ENCODE data around the gene PDE4D. TPM values are rescaled to one million over a fixed set of nuclear protein-coding genes. Genes with fewer than 3 reads are reported as not detected.
"Not testable (repeated sequence)": the region's sequence is repeated elsewhere in the genome, so short reads cannot be mapped to it uniquely, and the experiment has no call there.

PDE4D gene
- total RNA-seq, 1 donor from 2014 or later, result 2.3 TPM

- H3K9me3 ChIP-seq (ENCODE audit: low read depth), result no peaks in the 10 kb centered on the region
- H3K79me2 ChIP-seq (ENCODE audit: low read depth), result no peaks in the 10 kb centered on the region
- TF ChIP-seq EZH2 (IDR thresholded peaks at IDR 0.05) (no peak), EZH2phosphoT487 (IDR thresholded peaks at IDR 0.05) (no peak), CTCF (IDR thresholded peaks at IDR 0.05) (no peak)
- Mint-ChIP-seq H3K9me3 (no peaks in the 10 kb centered on the region), H3K4me3 (no peak overlapping the region), H3K36me3 (no peaks in the 10 kb centered on the region), H3K4me1 (peaks cover 2% of the 10 kb centered on the region), H3K27me3 (ENCODE audit: insufficient read depth, low read depth) (no peaks in the 10 kb centered on the region), H3K27ac (no peak overlapping the region)
- no peak overlapping the region for H3K27ac ChIP-seq
- H3K4me3 ChIP-seq, result no peak overlapping the region
- no peak overlapping the region for H2AFZ ChIP-seq (replicated peaks)
- H3F3A ChIP-seq (ENCODE audit: low read depth), result no peaks in the 10 kb centered on the region
- H3K27me3 ChIP-seq, result no peaks in the 10 kb centered on the region
- no peak overlapping the region for H3K9ac ChIP-seq
- DNase-seq (ENCODE audit: low spot score), result no peak
- no peak overlapping the region for H3K4me2 ChIP-seq
- H3K36me3 ChIP-seq, result no peaks in the 10 kb centered on the region
- H4K20me1 ChIP-seq (ENCODE audit: low read depth), result no peaks in the 10 kb centered on the region
- H3K4me1 ChIP-seq, result no peaks in the 10 kb centered on the region
Measured at GRCh38 chr5:59755476-59755875, 138.1 kb downstream of the PDE4D start.

- H3F3A ChIP-seq (ENCODE audit: low read depth), result no peaks in the 10 kb centered on the region
- H3K4me1 ChIP-seq, result no peaks in the 10 kb centered on the region
- DNase-seq (ENCODE audit: low spot score), result no peak
- H3K4me2 ChIP-seq, result no peak overlapping the region
- Mint-ChIP-seq H3K27ac (no peak overlapping the region), H3K9me3 (no peaks in the 10 kb centered on the region), H3K4me1 (peaks cover 2% of the 10 kb centered on the region), H3K27me3 (ENCODE audit: insufficient read depth, low read depth) (no peaks in the 10 kb centered on the region), H3K4me3 (no peak overlapping the region), H3K36me3 (no peaks in the 10 kb centered on the region)
- H3K36me3 ChIP-seq, result no peaks in the 10 kb centered on the region
- TF ChIP-seq EZH2 (IDR thresholded peaks at IDR 0.05), result no peak
- no peak overlapping the region for H2AFZ ChIP-seq (replicated peaks)
- H3K79me2 ChIP-seq (ENCODE audit: low read depth), result no peaks in the 10 kb centered on the region
- H3K27me3 ChIP-seq, result no peaks in the 10 kb centered on the region
- no peaks in the 10 kb centered on the region for H3K9me3 ChIP-seq (ENCODE audit: low read depth)
- H3K4me3 ChIP-seq, result no peak overlapping the region
- no peak overlapping the region for H3K27ac ChIP-seq
- no peaks in the 10 kb centered on the region for H4K20me1 ChIP-seq (ENCODE audit: low read depth)
- no peak overlapping the region for H3K9ac ChIP-seq
Measured at GRCh38 chr5:59753599-59753998, 139.9 kb downstream of the PDE4D start.

GRCh38 chr5:59749782-59750520 lies 143.6 kb downstream of the PDE4D start:
- Histone ChIP-seq H3K27ac (no peak overlapping the region), H3K4me3 (no peak overlapping the region), H4K20me1 (ENCODE audit: low read depth) (no peaks in the 10 kb centered on the region), H2AFZ (replicated peaks) (no peak overlapping the region), H3F3A (ENCODE audit: low read depth) (no peaks in the 10 kb centered on the region), H3K4me1 (no peaks in the 10 kb centered on the region), H3K9ac (no peak overlapping the region), H3K79me2 (ENCODE audit: low read depth) (no peaks in the 10 kb centered on the region), H3K27me3 (no peaks in the 10 kb centered on the region), H3K4me2 (no peak overlapping the region), H3K36me3 (no peaks in the 10 kb centered on the region), H3K9me3 (ENCODE audit: low read depth) (no peaks in the 10 kb centered on the region)
- Mint-ChIP-seq H3K27ac (no peak overlapping the region), H3K4me3 (no peak overlapping the region), H3K36me3 (no peaks in the 10 kb centered on the region), H3K27me3 (ENCODE audit: insufficient read depth, low read depth) (no peaks in the 10 kb centered on the region), H3K9me3 (no peaks in the 10 kb centered on the region), H3K4me1 (peaks cover 9% of the 10 kb centered on the region)
- no peak for DNase-seq (ENCODE audit: low spot score)
- TF ChIP-seq CTCF (IDR thresholded peaks at IDR 0.05), result no peak
- TF ChIP-seq EZH2 (IDR thresholded peaks at IDR 0.05), result no peak
- no peak for TF ChIP-seq EZH2phosphoT487 (IDR thresholded peaks at IDR 0.05)

GRCh38 chr5:59748036-59748663 lies 145.4 kb downstream of the PDE4D start:
- H3K79me2 ChIP-seq (ENCODE audit: low read depth); H3K27me3 Mint-ChIP-seq (ENCODE audit: insufficient read depth, low read depth); H3K4me1 ChIP-seq; H3K27ac ChIP-seq; H2AFZ ChIP-seq (replicated peaks); H3K4me2 ChIP-seq; H3K9me3 ChIP-seq (ENCODE audit: low read depth); H3K4me3 Mint-ChIP-seq; H4K20me1 ChIP-seq (ENCODE audit: low read depth); H3K9ac ChIP-seq; H3K27ac Mint-ChIP-seq; DNase-seq (ENCODE audit: low spot score); H3K27me3 ChIP-seq; H3K4me3 ChIP-seq; H3K9me3 Mint-ChIP-seq; H3K36me3 ChIP-seq; H3F3A ChIP-seq (ENCODE audit: low read depth); H3K36me3 Mint-ChIP-seq: not testable (repeated sequence)
- peaks cover 14% of the 10 kb centered on the region for H3K4me1 Mint-ChIP-seq

Data from neural progenitor cell (in vitro differentiated cells).